Measurements from ENCODE around the gene PCNX4.

PCNX4 gene

DNA sequence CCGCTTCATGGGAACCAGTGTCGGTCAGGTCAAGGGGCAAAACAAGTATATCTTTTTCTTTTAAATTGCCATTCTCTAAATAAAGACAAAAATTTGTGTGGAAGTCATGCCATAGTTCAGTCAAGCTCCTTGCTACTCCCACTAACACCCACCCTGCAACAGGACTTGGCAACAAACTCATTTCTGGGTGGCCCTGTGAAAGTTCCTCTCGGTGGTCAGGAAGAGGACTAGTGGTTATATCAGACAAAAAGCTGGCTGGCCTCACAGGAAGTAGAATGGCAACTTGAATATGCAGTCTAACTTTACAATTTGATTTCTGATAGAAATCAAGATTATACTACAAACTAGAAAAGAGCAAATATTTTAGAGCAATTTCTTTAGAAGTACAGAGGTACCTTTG lies 62.3 kb downstream of the PCNX4 start:
- in situ Hi-C loops (cut with MboI; ENCODE audit: low sequenced_read_pairs, unreplicated experiment): no loop called here

DNA sequence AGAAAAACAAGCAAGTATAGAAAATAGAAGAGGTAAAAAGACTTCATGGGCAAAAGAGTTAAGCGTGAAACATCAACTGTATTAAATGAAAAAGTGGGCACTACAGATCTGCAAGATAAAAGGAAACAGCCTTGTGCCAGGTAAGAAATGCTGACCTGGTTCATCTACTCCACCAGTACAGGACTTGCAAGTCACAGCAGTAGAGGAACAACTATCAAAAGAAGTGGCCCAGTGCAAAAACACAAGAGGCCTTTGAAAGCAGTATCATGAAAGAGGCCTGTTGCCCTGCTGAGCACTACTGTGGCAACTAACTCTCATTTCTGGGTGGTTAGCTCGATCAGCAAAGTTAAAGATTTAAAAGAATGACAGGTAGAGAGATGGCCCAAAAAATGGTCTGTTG lies 62.9 kb downstream of the PCNX4 start:
- TF ChIP-seq, protein P1, sequence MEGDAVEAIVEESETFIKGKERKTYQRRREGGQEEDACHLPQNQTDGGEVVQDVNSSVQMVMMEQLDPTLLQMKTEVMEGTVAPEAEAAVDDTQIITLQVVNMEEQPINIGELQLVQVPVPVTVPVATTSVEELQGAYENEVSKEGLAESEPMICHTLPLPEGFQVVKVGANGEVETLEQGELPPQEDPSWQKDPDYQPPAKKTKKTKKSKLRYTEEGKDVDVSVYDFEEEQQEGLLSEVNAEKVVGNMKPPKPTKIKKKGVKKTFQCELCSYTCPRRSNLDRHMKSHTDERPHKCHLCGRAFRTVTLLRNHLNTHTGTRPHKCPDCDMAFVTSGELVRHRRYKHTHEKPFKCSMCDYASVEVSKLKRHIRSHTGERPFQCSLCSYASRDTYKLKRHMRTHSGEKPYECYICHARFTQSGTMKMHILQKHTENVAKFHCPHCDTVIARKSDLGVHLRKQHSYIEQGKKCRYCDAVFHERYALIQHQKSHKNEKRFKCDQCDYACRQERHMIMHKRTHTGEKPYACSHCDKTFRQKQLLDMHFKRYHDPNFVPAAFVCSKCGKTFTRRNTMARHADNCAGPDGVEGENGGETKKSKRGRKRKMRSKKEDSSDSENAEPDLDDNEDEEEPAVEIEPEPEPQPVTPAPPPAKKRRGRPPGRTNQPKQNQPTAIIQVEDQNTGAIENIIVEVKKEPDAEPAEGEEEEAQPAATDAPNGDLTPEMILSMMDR (IDR thresholded peaks at IDR 0.05; ENCODE audit: borderline replicate concordance, control extremely low read depth, extremely low read depth, insufficient read depth, missing control alignments): no peak
- DNase-seq (ENCODE audit: low spot score): no peak
- in situ Hi-C loops (cut with MboI; ENCODE audit: low sequenced_read_pairs, unreplicated experiment): no loop called here

More for the DNA sequence above, 62.3 kb downstream of the PCNX4 start:
- DNase-seq (ENCODE audit: low spot score): no peak
- TF ChIP-seq, protein P1 (IDR thresholded peaks at IDR 0.05; ENCODE audit: borderline replicate concordance, control extremely low read depth, extremely low read depth, insufficient read depth, missing control alignments): no peak

DNA sequence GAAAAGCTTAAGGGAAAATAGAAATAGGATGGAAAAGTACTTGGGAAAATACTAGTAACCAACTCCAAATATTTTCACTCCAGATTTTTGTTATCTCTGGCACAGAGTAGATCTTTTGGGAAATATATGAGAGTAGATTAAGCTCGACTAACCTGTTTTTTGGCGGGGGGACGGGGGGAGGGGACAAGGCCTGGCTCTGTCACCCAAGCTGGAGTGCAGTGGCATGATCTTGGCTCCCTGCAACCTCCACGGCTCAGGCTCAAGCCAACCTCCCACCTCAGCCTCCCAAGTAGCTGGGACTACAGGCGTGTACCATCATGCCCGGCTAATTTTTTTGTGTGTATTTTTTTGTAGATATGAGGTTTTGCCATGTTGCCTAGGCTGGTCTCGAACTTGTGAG lies 68.7 kb downstream of the PCNX4 start:
- DNase-seq (ENCODE audit: low spot score): no peak
- in situ Hi-C loops (cut with MboI; ENCODE audit: low sequenced_read_pairs, unreplicated experiment): no loop called here
- TF ChIP-seq, protein P1 (IDR thresholded peaks at IDR 0.05; ENCODE audit: borderline replicate concordance, control extremely low read depth, extremely low read depth, insufficient read depth, missing control alignments): no peak

DNA sequence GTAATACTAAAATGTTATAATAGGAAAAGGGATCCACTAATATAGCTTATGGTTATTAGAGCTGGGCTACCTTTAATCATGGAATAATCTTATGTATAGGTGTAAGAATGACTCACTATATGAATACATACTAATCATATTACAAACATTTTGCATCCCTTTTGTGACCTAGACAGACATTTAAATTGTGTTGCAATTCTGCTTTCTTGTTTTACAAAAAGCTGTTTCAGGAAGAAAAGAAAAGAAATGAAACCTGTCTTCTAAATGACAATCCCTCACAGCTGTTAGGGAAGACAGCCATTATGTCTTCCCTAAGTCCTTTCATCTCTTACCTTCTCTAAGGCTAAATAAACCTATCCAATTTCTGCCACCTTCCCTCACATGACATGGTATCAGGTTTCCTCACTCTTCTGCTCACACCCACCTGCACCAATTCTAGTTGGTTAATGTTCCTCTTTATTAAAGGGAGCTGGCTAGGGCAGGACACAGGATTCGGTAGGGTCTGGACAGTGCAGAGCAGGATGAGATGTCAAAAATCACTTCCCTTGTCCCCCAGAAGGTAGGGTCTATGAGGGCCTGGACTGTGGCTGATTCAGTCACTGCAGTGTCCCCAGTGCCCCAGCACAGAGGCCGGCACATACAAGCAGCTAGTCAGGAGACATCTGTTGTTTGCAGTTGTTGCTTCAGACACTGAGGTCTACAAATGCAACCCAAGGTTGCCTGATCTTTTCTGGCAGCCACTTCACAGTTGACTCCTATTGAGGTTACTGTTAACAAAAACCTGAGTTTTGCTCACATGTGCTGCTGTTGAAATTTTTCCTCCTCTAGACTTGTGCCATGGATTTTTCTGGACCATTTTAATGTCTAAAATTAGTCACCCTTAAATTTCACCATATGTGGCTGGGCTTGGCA lies 69.7 kb downstream of the PCNX4 start:
- in situ Hi-C loops (cut with MboI; ENCODE audit: low sequenced_read_pairs, unreplicated experiment): no loop called here
- no peak for DNase-seq (ENCODE audit: low spot score)
- TF ChIP-seq, protein P1 (IDR thresholded peaks at IDR 0.05; ENCODE audit: borderline replicate concordance, control extremely low read depth, extremely low read depth, insufficient read depth, missing control alignments): no peak

DNA sequence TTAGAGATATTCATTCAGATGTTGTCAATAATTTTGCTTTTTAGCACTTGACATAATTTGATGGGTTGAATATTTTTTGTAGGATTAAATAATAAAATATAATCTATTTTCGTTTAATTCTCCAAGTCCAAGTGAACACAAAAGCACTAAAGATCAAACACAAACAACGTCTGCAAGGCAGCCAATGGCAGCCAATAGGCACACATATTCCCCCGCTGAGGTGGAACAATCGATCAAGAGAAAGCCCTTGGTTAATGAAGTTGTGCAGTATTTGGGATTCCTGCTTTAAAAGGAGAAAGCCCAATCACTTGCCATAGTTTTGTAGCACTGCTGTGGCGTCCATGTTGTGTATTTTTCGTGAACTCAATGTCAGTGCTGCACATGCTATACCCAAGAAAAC lies 72.0 kb downstream of the PCNX4 start:
- no peak for DNase-seq (ENCODE audit: low spot score)
- TF ChIP-seq, protein P1 (IDR thresholded peaks at IDR 0.05; ENCODE audit: borderline replicate concordance, control extremely low read depth, extremely low read depth, insufficient read depth, missing control alignments): no peak
- in situ Hi-C loops (cut with MboI; ENCODE audit: low sequenced_read_pairs, unreplicated experiment): no loop called here

DNA sequence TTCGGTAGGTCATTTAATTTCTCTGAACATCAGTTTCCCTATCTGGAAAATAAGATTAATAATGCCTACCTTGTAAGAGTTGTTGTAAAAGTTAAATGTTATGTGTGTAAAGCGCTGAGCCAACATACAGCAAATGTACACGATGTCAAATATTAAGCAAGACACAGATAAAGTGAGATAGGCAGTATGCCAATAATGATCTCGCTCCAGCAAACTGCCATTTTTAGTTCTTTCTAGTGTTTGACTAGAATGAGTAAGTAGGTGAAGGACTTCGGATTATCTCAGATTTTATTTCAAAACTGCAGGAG lies 72.6 kb downstream of the PCNX4 start:
- in situ Hi-C loops (cut with MboI; ENCODE audit: low sequenced_read_pairs, unreplicated experiment): no loop called here
- TF ChIP-seq, protein P1 (IDR thresholded peaks at IDR 0.05; ENCODE audit: borderline replicate concordance, control extremely low read depth, extremely low read depth, insufficient read depth, missing control alignments): no peak
- DNase-seq (ENCODE audit: low spot score): no peak
